Measurements from ENCODE around the gene CDCA4.

Gene CDCA4

DNA sequence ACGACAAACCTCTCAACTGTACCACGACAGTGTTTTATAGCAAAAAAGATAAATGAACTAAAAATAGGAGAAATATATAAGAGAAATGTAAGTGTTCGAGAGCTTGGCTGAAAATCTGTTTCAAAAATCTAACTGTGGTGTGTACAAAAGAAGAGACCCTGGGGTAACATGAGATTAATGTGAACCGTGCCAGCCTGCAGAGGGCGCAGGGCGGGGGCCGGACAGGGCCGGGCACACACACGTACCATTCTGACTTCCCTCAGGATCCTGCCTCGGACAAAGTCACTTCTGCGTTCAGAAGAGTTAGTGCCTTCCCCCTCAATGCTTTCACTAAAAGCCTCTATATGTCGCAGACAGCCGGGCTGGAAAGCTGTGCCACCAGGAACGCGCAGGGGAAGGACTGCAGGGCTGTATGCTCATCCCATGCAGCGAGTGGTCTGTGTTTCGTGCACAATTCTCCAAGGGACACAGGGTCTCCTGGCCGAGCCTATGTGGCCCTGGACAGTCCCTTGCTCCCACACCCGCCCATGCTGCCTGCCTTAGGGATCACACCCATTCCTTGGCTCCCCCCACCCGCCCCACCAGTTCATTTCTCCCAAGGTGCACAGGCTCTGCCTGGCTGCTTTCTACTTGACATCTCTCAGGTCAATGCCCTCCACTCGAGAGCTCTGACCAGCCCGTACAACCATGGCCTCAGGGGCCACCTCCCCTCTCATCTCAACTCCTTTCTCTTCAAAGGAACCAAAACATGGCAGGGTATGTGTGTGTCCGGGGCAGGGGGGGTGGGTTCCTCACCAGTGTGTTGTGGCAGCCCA lies 8.5 kb downstream of the CDCA4 start:
- no peak for DNase-seq

DNA sequence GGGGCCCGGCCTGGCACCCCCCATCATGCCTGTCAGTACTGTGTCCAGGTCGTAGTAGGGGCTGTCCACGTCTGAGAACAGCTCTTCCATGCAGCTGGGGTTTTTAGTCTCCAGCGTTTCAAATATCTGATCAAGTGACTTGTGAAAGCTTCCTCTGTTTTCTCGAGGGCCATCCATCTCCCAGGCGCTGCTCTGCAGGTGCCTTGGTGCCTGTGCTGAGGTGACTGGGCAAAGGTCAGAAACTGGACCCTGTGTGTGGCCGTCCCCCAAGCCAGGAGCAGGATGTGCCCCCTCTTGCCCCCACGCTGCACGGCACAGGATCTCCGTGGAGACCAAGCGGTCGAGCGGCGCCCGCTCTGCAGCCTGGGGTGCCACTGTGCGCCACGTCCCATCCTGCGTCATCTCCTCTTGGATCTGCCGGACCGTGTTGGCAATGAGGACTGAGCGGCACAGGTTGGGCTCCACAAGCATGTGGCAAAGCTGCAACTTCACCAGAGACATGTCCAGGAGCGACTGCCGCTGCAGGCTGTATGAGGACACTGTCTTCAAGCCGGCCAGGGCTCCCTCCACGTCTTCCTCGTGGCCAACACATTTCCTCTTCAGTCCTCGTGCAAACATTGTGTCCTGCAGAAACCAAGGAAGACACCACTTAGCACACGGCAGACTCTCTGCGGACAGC lies 9.4 kb downstream of the CDCA4 start:
- no peak for DNase-seq

DNA sequence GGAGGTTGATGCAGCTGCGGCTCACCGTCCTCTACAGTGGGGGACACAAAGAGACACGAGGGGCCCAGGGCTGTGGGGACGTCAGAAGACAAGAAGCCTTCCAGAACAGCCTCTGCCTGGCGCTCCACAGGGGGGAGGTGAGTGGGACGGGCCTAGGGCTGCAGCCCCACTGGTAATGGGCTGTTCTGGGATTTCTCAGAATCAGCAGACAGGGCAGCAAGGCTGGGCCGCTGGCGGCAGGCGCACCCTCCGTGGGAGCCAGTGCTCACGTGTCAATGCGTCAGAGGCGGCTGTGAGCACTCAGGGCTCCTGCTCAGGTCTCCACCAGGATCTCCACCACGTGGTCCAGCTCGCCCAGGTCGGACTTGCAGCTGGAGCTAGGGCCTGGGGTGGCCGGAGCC lies 10.0 kb downstream of the CDCA4 start:
- DNase-seq: no peak

DNA sequence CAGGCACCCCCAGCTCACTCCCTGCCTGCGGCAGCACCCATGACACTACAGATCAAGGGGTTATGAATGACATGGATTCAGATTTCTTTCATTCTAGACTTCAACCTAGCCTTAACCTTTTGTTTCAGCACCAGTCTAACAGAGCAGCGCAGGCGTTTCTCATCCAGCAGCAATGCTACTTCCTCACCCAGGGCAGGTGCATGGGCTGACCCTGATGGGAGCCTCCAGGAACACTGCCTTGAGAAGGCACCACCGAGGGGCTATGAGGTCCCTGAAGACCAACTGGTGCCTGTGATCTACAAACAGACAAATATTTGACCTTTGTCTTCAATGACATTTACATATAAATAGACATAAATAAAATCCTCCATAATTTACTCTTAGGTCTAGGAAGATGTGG lies 10.8 kb downstream of the CDCA4 start:
- no peak for DNase-seq

DNA sequence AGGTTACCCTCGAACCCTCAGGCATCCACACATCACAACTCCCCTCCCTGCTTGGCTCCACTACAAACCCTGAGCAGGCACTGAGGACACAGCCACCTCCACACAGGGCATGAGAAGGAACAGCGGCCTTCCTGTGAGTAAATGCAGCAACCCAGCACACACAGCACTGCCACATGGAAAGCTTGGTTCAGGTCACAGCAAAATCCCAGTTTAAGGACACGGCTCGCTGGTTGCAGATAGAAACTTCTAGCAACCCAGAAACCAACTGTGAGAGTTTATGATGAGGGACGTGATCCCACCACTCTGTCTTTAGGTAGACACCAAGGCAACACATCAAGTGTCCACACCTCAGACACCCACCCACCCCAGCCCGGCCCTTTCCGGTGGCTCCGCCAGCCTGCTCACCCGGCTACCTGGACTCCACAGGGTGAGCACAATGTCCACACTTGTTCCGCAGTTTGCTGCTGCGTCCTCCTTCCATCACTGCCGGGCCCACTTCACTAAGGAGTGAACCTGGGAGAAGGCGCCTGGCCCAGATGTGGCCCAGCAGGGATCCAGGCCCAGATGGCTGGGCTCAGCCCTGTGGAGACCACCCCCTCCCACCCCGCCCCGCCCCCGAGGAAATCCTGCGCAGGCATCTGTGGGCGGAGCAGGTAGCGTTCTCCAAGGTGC lies 13.2 kb downstream of the CDCA4 start:
- DNase-seq: no peak

DNA sequence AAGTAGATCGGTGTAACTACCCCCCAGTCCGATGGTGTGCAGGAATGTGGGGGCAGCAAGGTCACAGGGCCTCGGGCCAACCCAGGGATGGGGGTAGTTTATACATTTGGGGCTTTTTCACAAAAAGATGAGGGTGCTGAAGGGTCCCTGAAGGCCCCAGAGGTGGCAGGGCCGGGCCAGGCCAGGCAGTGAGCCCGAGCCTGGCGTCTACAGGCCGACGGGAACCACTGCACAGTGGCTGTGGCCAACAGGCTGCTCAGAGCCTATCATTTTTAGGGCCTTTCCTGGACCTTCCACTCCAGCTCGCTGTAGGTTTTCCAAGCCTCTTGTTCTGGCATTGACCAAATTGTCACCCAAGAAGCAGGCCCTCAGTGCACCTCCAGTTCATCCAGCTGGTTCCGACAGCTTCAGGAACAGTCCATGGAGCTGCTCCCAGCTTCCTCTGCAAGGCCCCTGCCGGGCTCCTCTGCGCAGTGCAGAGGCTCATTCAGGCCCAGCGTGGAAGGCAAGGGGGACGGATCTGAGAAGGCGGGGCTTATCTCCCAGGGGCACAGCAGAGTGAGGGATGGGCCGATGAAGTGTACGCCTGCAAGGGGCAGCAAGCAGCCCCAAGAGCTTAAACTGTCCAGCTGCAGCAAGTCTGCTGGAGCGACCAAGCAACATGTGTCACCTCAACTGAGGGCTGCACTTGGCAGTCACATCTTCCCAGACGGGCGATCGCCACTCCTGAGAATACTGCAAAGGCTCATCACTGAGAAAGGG lies 13.9 kb downstream of the CDCA4 start:
- no peak for DNase-seq

DNA sequence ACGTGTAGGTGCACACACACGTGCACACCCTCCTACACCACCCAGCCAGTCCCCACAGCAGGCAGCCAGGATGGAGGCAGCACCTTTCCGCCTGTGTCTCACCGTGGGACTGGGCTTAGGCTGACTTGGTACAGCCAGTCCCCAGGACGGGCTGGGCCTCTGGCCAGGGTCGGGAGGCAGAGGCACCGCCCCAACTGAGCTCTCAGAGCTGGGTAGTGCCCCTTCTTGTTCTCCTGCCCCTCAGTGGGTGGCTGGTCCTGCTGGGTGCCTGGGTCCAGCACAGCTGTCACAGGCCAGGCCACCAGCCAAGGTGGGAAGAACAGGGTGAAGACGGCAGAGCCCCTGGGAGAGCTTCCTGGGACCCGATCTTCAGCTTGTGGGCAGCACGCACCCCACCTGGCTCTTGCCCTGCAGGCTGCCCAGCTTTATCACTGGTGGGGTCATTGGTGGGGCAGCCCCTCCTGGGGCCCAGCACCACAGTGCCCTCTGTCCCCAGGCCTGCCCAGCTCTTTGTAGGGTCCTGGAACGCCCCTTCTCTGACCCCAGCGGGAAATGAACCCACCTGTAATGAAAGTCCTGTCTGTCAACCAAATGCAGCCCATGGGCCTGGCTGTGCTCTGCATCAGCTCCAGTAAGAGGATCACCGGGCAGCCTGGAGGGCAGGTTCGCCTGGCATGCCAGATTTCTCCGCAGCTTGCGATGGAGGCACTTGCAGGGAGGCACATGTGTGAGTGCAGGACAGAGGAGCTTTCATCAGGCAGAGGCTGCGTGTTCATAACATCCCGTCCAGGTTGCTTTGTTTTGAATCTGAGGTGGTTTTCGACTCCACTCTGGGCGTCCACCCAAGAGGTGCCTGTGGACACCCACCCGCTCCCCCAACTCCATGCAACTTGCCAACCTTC lies 14.7 kb downstream of the CDCA4 start:
- no peak for DNase-seq

DNA sequence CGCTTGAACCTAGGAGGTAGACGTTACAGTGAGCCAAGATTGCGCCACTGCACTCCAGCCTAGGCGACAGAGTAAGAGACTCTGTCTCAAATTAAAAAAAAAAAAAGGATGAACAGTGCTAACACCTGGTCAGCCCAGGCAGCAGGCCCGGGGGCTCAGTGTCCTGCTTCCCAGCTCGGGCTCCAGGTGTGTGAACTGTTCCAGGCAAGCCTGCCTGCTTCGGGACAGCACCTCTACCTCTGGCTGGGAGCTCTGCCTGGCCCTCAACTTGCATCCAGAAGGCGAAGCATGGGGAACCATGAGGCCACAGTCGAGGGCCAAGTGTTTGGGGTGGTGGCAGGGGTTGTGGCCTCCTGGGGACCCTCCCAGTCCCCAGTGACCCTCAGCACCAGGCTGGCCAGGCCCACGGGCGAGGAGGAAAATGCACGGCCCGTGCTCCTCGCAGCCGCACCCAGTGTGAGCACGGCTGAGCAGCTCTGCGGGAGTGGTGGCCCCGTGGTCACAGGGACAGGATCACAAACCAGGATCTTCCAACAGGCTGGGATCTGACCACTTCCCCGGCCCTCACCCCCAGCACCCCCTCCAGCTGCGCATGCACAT lies 15.5 kb downstream of the CDCA4 start:
- no peak for DNase-seq

DNA sequence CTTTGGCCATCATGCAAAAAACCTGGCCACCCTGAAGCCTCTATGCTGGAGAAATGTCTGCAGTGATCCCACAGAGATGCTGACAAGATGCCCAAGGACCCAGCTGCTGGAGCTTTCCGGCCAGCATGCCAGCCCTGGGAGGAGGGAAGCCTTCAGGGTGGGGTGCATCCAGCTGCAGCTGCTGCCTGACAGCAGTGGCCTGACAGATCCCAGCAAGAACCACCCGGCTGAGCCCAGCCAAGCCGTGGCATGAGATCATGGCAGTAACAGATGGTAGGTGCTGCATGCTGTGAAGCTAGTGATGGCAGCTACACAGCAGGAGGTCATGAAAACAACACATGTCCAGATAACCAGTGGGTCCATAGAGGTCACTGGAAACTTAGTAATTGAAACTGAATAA lies 21.5 kb downstream of the CDCA4 start:
- no peak for DNase-seq

DNA sequence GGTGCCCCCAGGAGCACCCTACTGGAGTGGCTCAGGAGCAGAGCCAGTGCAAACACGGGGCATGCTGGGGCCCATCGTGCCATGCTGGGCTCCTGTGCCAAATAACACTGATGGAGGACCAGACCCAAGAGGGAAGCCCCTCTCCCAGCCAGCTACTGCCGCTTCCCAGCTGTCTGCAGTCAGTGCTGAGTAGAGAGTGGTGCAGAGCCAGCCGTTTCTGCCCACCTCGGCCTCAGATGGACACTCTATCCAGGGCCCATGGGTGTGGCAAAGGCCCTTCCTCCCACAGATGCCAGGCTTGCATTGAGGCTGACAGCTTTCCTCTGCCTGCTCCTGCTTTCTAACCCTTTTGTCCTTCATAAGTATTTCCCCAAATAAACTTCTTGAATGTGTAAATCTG lies 22.1 kb downstream of the CDCA4 start:
- DNase-seq: no peak

DNA sequence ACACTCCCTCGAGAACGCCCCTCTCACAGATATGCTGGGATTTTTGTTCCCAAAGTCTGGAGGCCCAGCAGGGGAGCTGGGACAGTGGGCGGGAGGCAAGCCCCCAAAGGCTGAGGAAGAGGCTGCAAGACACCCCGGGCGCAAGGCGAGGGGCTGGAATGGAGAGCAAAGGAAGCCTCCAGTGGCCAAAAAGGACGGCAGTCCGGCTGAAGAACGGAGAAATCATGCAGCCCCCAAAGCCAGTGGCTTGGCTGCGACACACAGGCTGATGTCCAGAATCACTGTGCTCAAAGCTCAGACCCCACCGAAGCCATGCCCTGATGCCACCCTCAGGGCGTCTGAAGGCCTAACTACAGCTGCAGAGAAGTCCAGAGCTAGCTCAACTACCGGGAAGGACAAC lies 24.4 kb downstream of the CDCA4 start:
- no peak for DNase-seq

DNA sequence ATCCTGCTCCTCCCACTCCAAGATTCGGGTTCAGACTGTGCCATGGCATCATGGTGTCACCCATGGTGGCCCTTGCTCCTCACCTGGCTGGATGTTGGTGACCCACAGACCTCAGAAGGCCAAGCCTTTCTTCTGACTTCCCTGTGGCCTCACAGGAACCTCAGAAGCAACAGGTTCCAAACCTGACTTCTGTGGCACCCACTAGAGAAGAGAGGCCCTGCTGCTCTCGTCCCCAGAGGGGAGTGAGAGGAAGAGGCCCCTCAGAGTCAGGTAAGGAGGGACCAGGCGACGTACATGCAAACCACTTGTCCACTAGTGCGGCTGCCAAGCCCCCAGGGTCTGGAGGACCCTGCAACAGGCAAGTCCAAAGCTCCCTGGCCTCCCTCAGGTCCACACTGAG lies 24.9 kb downstream of the CDCA4 start:
- DNase-seq: no peak

DNA sequence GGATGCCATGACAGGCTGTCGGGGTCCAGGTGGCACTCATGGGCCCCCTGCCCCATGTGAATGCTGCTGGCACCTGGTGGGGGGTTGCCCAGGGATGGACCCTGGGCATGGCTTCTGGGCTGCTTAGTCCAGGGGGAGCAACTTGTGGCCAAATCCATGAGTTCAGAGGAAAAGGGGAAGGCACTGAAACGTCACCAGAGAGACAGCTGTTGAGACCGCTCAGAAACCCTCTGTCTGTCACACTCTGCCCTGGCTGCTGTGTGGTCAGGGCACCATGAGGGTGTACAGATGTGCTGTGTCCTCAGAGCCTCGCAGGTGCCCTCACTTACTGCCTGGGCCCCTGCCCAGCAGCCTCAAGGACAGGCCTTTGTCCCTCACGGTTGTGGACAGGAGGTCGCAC lies 25.9 kb downstream of the CDCA4 start:
- no peak for DNase-seq

DNA sequence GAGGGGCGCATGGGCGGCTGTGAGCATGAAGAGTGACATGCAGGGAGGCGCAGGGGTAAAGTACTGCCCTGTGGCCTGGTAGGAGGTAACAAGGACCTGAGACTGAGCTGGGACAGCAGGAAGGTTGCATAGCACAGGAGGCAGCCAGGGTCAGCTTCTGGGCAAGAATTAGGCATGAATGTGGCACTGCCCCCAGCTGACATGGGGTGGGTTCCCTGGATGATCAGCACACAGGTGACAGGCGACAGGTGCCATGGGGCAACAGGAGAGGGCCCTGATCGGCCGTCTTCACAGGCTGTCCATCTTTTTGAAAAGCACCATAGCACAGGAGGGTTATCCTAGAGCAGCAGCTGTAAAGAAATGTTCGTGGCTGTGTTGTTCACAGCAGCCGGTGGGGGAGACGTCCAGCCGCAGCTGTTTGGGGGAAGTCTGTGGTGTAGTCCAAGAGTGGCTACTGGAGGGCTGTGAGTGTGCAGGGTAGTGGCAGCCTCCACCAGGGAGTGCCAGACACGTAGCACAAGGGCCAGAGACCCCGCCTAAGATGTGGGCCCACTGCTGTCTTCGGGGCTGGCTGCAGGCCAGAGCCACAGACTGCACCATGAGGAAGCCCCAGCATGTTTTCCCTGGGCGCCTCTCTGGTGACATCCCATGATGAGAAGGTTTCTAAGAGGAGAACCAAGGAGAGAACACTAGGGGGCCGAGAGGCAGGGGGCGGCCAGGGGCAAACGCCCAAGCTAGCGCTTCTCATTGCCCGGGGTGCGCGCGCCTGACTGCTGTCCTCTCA lies 26.9 kb downstream of the CDCA4 start:
- no peak for DNase-seq

DNA sequence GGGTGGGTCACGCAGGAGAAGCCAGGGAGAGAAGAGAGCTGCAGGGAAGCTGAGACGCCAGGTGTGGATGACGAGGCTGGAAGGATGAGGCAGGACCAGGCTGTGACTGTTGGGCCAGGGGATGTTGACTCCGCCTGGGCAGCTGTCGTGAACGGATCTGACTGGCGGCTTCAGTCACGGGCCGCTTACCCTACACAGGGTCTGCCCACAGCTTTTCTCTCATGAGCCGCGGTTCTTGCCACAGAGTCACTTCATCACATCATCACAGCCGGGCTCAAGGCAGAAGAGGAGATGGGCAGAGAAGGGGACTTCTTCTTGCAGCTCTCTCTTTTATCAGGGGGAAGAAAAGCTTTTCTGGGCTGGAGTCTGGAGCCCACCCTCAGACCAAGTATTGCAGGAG lies 27.6 kb downstream of the CDCA4 start:
- no peak for DNase-seq

DNA sequence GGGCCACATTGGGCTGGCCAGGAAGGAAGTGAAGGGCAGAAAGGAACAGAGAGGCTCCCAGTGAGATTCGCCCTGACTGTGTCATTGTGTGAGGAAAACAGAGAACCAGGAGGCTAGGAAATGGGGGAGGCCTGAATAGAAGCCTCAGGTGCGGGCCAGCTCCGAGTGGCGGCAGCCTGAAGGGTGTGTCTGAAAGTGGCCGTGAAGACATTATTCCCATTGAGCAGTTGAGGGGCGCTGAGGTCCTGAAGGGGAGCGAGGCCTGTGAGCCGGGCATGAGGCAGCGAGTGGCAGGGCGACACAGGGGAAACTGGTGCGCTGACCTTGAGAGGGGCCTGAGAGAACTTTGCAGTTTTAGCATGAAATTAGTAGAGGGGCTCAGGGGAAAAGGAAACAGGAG lies 28.4 kb downstream of the CDCA4 start:
- no peak for DNase-seq

DNA sequence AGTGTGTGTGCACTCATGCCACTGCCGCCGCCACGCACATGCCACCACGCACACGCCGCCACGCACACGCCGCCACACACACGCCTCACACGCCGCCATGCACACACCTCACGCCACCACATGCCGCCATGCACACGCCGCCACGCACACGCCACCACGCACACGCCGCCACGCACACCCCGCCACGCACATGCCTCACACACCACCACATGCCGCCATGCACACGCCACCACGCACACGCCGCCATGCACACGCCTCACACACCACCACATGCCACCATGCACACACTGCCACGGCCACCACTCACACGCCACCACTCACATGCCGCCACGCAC lies 29.0 kb downstream of the CDCA4 start:
- no peak for DNase-seq

DNA sequence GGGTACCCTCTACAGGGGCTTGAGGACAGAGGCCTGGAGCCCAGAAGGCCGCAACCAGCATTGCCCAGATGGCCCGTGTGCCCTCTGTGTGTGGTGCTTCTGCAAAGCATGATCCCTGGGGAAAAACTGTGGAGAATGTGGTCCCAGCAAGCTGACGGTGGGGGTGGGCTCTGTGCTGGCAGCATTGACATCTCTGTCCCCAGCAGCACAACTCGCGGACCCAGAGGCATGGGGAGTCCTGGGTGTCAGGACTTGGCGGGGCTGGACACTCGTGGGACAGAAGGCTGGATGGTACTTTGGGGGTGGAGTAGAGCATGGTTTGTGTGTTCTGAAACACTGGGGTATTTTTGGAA lies 31.0 kb downstream of the CDCA4 start:
- no peak for DNase-seq

DNA sequence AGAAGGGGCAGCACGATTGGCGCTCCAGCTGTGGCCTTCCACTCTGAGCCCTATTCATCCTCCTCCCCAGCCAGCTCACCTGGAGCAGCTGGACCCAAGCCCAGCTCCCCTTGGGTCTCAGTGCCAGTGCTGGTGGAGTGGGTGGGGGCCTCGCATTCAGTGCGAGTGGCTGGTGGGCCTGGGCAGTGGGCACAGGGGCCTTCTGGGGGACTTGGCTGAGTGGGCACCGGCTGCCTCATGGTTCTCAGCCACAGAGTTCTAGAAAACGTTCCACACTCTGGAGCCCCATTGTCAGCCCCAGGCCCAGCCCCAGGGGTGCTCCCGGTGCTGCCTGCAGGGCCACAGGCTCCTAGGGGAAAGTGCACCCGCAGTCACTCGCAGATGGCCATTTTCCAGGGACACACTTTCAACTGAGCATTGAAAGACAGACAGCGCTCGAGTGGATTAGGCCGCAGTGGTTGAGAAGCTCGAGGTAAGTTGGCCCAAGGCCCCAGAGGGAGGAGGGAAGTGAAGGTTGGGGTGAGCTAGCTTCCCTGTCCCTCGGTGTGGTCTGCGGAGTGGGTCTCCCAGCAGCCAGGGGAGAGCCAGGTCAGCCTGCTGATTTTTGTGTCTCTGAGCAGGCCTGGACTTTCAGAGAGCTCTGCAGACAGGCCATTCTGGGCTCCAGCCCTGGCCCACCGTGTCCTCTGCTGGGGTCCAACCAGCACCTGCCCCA lies 31.5 kb downstream of the CDCA4 start:
- no peak for DNase-seq

DNA sequence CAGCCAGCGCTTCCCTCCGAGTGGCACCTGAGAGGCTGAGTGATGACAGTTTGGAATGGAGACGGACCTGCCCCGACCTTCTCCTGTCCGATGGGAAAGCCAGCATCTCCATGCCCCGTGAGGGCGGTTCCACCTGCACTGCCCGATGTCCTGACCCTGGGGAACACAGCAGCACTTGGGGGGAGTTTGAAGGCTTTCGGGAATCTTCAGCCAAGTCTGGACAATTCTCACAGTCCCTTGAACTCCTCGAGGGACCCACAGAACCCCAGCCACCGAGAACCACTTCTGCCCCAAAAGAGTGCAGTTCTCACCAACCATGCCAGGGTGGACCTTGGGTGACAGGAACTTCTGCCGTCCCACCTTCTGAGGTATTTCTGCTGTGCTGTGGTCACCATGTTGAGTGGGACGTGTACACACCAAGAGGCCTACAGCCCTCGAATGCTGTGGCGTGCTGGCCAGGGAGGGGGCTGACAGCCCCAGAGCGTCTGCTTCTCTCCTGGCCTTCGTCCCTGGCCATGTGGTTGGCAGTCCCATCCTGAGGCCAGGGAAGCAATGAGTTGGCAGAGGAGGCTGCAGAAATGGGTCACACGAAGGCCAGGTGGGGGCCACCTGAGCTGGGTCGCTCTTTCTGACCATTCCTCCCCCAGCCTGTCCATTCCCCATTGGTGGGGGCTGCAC lies 34.3 kb downstream of the CDCA4 start:
- no peak for DNase-seq
